KG1 (cell line): Measurements from ENCODE around the gene CMIP.

Experiments
- DNase-seq: peaks from one replicate; lab custom pipeline; 2025; lab: John Stamatoyannopoulos, UW

Gene CMIP

GRCh38 chr16:81551151-81551808 lies 106.7 kb downstream of the CMIP start:
- DNase-seq = no peak

- no peak for DNase-seq
These were observed 107.3 kb downstream of the CMIP start for GRCh38 chr16:81551821-81552304.

- no peak for DNase-seq
These were observed 108.1 kb downstream of the CMIP start for GRCh38 chr16:81552743-81553079.

- DNase-seq = no peak
These were observed 108.6 kb downstream of the CMIP start for GRCh38 chr16:81553080-81553813.

GRCh38 chr16:81553814-81554675 lies 109.4 kb downstream of the CMIP start:
- no peak for DNase-seq

- no peak for DNase-seq
These were observed 110.4 kb downstream of the CMIP start for GRCh38 chr16:81554979-81555378.

- DNase-seq = no peak
These were observed 111.1 kb downstream of the CMIP start for GRCh38 chr16:81555660-81556059.

GRCh38 chr16:81556715-81557284 lies 112.2 kb downstream of the CMIP start:
- no peak for DNase-seq

- DNase-seq = no peak
These were observed 113.5 kb downstream of the CMIP start for GRCh38 chr16:81558077-81558443.

GRCh38 chr16:81558444-81559175 lies 114.0 kb downstream of the CMIP start:
- no peak for DNase-seq

GRCh38 chr16:81560979-81561657 lies 116.5 kb downstream of the CMIP start:
- DNase-seq = no peak

- no peak for DNase-seq
These were observed 117.7 kb downstream of the CMIP start for GRCh38 chr16:81562174-81562849.

GRCh38 chr16:81562926-81563325 lies 118.3 kb downstream of the CMIP start:
- DNase-seq = no peak

GRCh38 chr16:81564421-81564911 lies 119.9 kb downstream of the CMIP start:
- no peak for DNase-seq

GRCh38 chr16:81565321-81566028 lies 120.9 kb downstream of the CMIP start:
- DNase-seq = no peak

GRCh38 chr16:81566086-81567007 lies 121.7 kb downstream of the CMIP start:
- DNase-seq = no peak

- no peak for DNase-seq
These were observed 122.5 kb downstream of the CMIP start for GRCh38 chr16:81567087-81567486.

GRCh38 chr16:81567987-81568748 lies 123.6 kb downstream of the CMIP start:
- no peak for DNase-seq
